T follicular helper cell (primary cell): Measurements from ENCODE around the gene TAP1.
A peak's percentile ranks its signal among the peaks of the same experiment; 100 is the strongest.
"Not testable (repeated sequence)": the region's sequence is repeated elsewhere in the genome, so short reads cannot be mapped to it uniquely, and the experiment has no call there.

Source experiments
- DNase-seq: peaks from one replicate; pipeline ENCODE4 v3.0.0-alpha.2; 2020; ENCODE audit warnings: low read depth

The TAP1 gene

GRCh38 chr6:32840604-32841246 lies 12.8 kb downstream of the TAP1 start:
- no peak for DNase-seq

GRCh38 chr6:32839356-32839755 lies 14.1 kb downstream of the TAP1 start:
- no peak for DNase-seq

GRCh38 chr6:32838114-32838958 lies 15.2 kb downstream of the TAP1 start, which contains the start of gene TAP2:
Gene TAP2, minus strand, starts transcription at chr6:32838739. Its CDS starts 506 bp downstream, at chr6:32838233.
- peak; percentile 97 for DNase-seq

- no peak for DNase-seq
These were observed 15.8 kb downstream of the TAP1 start for GRCh38 chr6:32837651-32838113.

- DNase-seq, result no peak
These were observed 16.6 kb downstream of the TAP1 start for GRCh38 chr6:32836873-32837272.

- DNase-seq, result no peak
These were observed 18.2 kb downstream of the TAP1 start for GRCh38 chr6:32835167-32835893.

- no peak for DNase-seq
These were observed 19.8 kb downstream of the TAP1 start for GRCh38 chr6:32833664-32834063.

GRCh38 chr6:32832535-32832934 lies 21.0 kb downstream of the TAP1 start:
- DNase-seq, result no peak

- DNase-seq, result no peak
These were observed 22.6 kb downstream of the TAP1 start for GRCh38 chr6:32830936-32831335.

GRCh38 chr6:32830017-32830416 lies 23.5 kb downstream of the TAP1 start:
- no peak for DNase-seq

- no peak for DNase-seq
These were observed 24.0 kb downstream of the TAP1 start for GRCh38 chr6:32829495-32829894.

- DNase-seq, result no peak
These were observed 26.5 kb downstream of the TAP1 start for GRCh38 chr6:32827025-32827424.

- DNase-seq, result no peak
These were observed 27.5 kb downstream of the TAP1 start for GRCh38 chr6:32825966-32826365.

GRCh38 chr6:32819729-32820128 lies 33.8 kb downstream of the TAP1 start:
- no peak for DNase-seq

GRCh38 chr6:32818867-32819266 lies 34.6 kb downstream of the TAP1 start:
- DNase-seq, result no peak

GRCh38 chr6:32816746-32817204 lies 36.7 kb downstream of the TAP1 start, which contains the start of gene HLA-DOB:
Gene HLA-DOB, minus strand, starts transcription at chr6:32817002. Its CDS starts 51 bp downstream, at chr6:32816951.
- DNase-seq, result no peak

GRCh38 chr6:32815996-32816395 lies 37.5 kb downstream of the TAP1 start:
- no peak for DNase-seq

GRCh38 chr6:32815115-32815514 lies 38.4 kb downstream of the TAP1 start:
- no peak for DNase-seq

- DNase-seq, result no peak
These were observed 39.4 kb downstream of the TAP1 start for GRCh38 chr6:32814145-32814544.

- DNase-seq, result no peak
These were observed 44.3 kb downstream of the TAP1 start for GRCh38 chr6:32809171-32809570.

- no peak for DNase-seq
These were observed 46.4 kb downstream of the TAP1 start for GRCh38 chr6:32807020-32807580.

- not testable (repeated sequence) for DNase-seq
These were observed 48.1 kb downstream of the TAP1 start for GRCh38 chr6:32805404-32805803.
